Mesenchymal stem cell (in vitro differentiated cells and primary cell): ENCODE results near the gene NAPB.

Experiments used
- DNase-seq: peaks from one replicate; pipeline ENCODE4 v3.0.0-alpha.2; 2013
- H2AFZ ChIP-seq: one replicate; pipeline ENCODE4 v1.6.1; 2013; ENCODE audit warnings: low read depth, mild to moderate bottlenecking, control low read depth, inconsistent platforms, low read length, moderate library complexity
- H2AK5ac ChIP-seq: 2 replicates; pipeline ENCODE4 v1.6.1; 2013; ENCODE audit warnings: low read length, moderate library complexity, mild to moderate bottlenecking, inconsistent platforms; ENCODE audit not compliant: severe bottlenecking
- H2BK120ac ChIP-seq: one replicate; pipeline ENCODE4 v1.6.1; 2013; ENCODE audit warnings: low read depth, mild to moderate bottlenecking, inconsistent platforms, low read length, moderate library complexity
- H2BK12ac ChIP-seq, 2 experiments: one replicate each; pipeline ENCODE4 v1.6.1; 2013; ENCODE audit warnings: inconsistent platforms in 2 of 2, low read length in 2 of 2, mild to moderate bottlenecking in 2 of 2, moderate library complexity in 2 of 2, control low read depth in 1 of 2
- H2BK15ac ChIP-seq: one replicate; pipeline ENCODE4 v1.6.1; 2013; ENCODE audit warnings: mild to moderate bottlenecking, low read depth, inconsistent platforms; ENCODE audit not compliant: poor library complexity, severe bottlenecking
- H2BK5ac ChIP-seq: 2 replicates; pipeline ENCODE4 v1.6.1; 2013; ENCODE audit warnings: low read depth, mild to moderate bottlenecking, low read length, control low read depth, inconsistent platforms; ENCODE audit not compliant: poor library complexity, severe bottlenecking
- H3K14ac ChIP-seq, 2 experiments: one replicate each; pipeline ENCODE4 v1.6.1; 2013; ENCODE audit warnings: inconsistent platforms in 2 of 2, low read length in 2 of 2, control low read depth in 1 of 2, mild to moderate bottlenecking in 1 of 2, moderate library complexity in 1 of 2
- H3K18ac ChIP-seq, 2 experiments: one replicate each; pipeline ENCODE4 v1.6.1; 2013; ENCODE audit warnings: inconsistent platforms in 2 of 2, low read length in 2 of 2, control low read depth in 1 of 2, low read depth in 1 of 2, mild to moderate bottlenecking in 1 of 2
- H3K23ac ChIP-seq, 2 experiments: one replicate each; pipeline ENCODE4 v1.6.1; 2013; ENCODE audit warnings: inconsistent platforms in 2 of 2, low read length in 2 of 2, mild to moderate bottlenecking in 2 of 2, moderate library complexity in 2 of 2, control low read depth in 1 of 2
- H3K27ac ChIP-seq: 2 replicates; pipeline ENCODE4 v1.5.1; 2013; ENCODE audit warnings: mild to moderate bottlenecking, moderate library complexity, low read length, control low read depth, inconsistent platforms; ENCODE audit not compliant: poor library complexity, severe bottlenecking
- H3K27me3 ChIP-seq, 2 experiments: 2 replicates each; pipeline versions ENCODE4 v1.6.1 to v1.7.0; 2013; ENCODE audit warnings: low read length in 2 of 2, mild to moderate bottlenecking in 2 of 2, moderate library complexity in 2 of 2, control low read depth in 1 of 2, inconsistent platforms in 1 of 2; ENCODE audit not compliant: control insufficient read depth in 1 of 2, insufficient read depth in 1 of 2
- H3K36me3 ChIP-seq, 2 experiments: 2 replicates each; pipeline versions ENCODE4 v1.6.1 to v1.7.0; 2013; ENCODE audit warnings: low read length in 2 of 2, control low read depth in 1 of 2, inconsistent platforms in 1 of 2, low read depth in 1 of 2, mild to moderate bottlenecking in 1 of 2; ENCODE audit not compliant: insufficient read depth in 2 of 2, control insufficient read depth in 1 of 2
- H3K4ac ChIP-seq, 2 experiments: one replicate each; pipeline ENCODE4 v1.6.1; 2013; ENCODE audit warnings: inconsistent platforms in 2 of 2, low read length in 2 of 2, mild to moderate bottlenecking in 2 of 2, moderate library complexity in 2 of 2, control low read depth in 1 of 2, low read depth in 1 of 2
- H3K4me1 ChIP-seq: 2 replicates; pipeline ENCODE4 v1.6.1; 2013; ENCODE audit warnings: low read depth, low read length, control low read depth; ENCODE audit not compliant: control insufficient read depth, insufficient read depth
- H3K4me2 ChIP-seq: 2 replicates; pipeline ENCODE4 v1.6.1; 2013; ENCODE audit warnings: low read length, mild to moderate bottlenecking, inconsistent platforms; ENCODE audit not compliant: poor library complexity, severe bottlenecking
- H3K4me3 ChIP-seq, 2 experiments: 2 replicates each; pipeline versions ENCODE4 v1.5.1 to v1.7.0; 2013; ENCODE audit warnings: low read length in 2 of 2, mild to moderate bottlenecking in 2 of 2, control low read depth in 1 of 2, low read depth in 1 of 2; ENCODE audit not compliant: insufficient read depth in 1 of 2
- H3K79me1 ChIP-seq: replicated peaks from 2 replicates; pipeline ENCODE4 v1.6.1; 2013; ENCODE audit warnings: mild to moderate bottlenecking, control low read depth, low read length, inconsistent platforms; ENCODE audit not compliant: poor library complexity, severe bottlenecking
- H3K9ac ChIP-seq: 2 replicates; pipeline ENCODE4 v1.7.0; 2013; ENCODE audit warnings: mild to moderate bottlenecking, low read length, moderate library complexity
- H3K9me3 ChIP-seq: 2 replicates; pipeline ENCODE4 v1.7.0; 2013; ENCODE audit warnings: mild to moderate bottlenecking, low read length; ENCODE audit not compliant: control insufficient read depth
- H4K8ac ChIP-seq: one replicate; pipeline ENCODE4 v1.6.1; 2013; ENCODE audit warnings: inconsistent platforms, mild to moderate bottlenecking, low read length, moderate library complexity
- H4K91ac ChIP-seq: one replicate; pipeline ENCODE4 v1.6.1; 2013; ENCODE audit warnings: mild to moderate bottlenecking, low read length, inconsistent platforms
- WGBS: methylation state at CpG from one replicate; pipeline ENCODE4 v1.1.7; 2013; ENCODE audit warnings: mixed read lengths; 5-methylcytosine and 5-hydroxymethylcytosine counted together

Gene NAPB

DNA sequence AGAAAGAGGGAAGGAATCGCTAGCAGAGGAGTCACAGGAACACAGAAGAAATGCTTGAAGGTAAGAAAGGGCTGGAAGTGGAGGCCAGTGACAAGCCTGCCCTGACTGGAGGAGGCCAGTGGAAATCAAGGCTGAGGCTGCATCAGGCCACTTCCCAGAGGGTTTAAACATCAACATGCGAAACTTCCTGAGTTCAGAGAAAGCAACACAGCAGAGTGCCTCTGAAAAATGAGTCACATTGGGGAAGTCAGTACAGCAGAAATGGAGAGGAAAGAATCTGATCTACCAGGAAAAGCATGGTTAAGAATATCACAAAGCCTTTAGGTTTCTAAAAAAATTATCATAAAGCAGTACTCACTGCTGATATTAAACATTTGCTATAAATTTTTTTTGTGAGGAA lies 23.3 kb downstream of the NAPB start:
- Histone ChIP-seq H2BK5ac (no peak overlapping the region), H3K18ac (no peak overlapping the region)
- WGBS: 59% methylated on average over 2 of the region's 2 CpGs

DNA sequence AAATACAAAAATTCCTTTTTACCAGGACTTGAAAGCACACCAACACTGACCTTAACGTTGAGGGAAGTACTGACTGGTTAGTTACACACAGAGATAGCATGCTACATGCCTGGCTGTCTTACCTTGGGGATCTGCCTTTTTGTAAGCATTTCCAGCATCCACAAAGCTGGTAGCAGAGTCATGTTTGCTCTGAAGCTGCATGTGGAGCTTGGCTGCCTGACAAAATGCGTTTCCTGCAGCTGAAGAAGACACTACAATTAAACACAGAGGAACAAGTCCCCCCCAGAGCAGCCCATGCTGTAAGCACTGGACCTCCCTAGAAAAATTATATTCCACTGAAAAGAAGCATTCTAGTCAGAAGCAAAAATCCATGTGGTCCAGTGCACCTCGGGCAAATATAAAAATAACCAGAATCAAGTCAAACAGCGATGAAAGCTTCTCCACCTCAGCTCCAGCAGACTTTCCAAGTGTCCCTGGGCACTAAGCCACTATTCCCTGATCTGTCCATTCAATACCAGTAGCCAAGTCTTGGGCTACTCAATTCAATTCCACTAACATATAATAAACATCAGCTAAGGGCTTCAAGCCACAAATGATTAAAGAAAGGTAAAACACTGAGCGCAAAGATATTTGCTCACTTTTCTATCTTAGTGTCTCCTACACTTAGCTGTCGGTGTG lies 24.2 kb downstream of the NAPB start:
- no peaks in the 10 kb centered on the region for H3K27me3 ChIP-seq
- no peak overlapping the region for H3K18ac ChIP-seq
- no peak overlapping the region for H2AFZ ChIP-seq
- no peak overlapping the region for H4K91ac ChIP-seq
- H3K4ac ChIP-seq: no peak overlapping the region
- peak overlapping the region; percentile 12 for H3K9ac ChIP-seq
- no peak overlapping the region for H3K4me2 ChIP-seq
- H3K4me3 ChIP-seq: no peak overlapping the region
- no peak overlapping the region for H2AK5ac ChIP-seq
- no peak overlapping the region for H3K14ac ChIP-seq
- H3K4me1 ChIP-seq: peaks cover 5% of the 10 kb centered on the region
- H2BK5ac ChIP-seq: no peak overlapping the region
- DNase-seq: no peak
- peaks cover 29 to 60% of the 10 kb centered on the region in 2 experiments for H3K36me3 ChIP-seq
- H3K9me3 ChIP-seq: no peaks in the 10 kb centered on the region
- WGBS: 85% methylated on average over 5 of the region's 6 CpGs
- H2BK120ac ChIP-seq: no peak overlapping the region
- no peak overlapping the region for H2BK12ac ChIP-seq
- H4K8ac ChIP-seq: no peak overlapping the region
- H3K79me1 ChIP-seq: peaks cover 45% of the 10 kb centered on the region
- H2BK15ac ChIP-seq: no peak overlapping the region
- no peak overlapping the region for H3K23ac ChIP-seq
- no peak overlapping the region for H3K27ac ChIP-seq

More for the DNA sequence above, 23.3 kb downstream of the NAPB start:
- H3K36me3 ChIP-seq: peaks cover 22 to 59% of the 10 kb centered on the region in 2 experiments
- H3K27me3 ChIP-seq: no peaks in the 10 kb centered on the region
- no peak overlapping the region for H3K4me2 ChIP-seq
- H4K91ac ChIP-seq: no peak overlapping the region
- H3K9me3 ChIP-seq: no peaks in the 10 kb centered on the region
- no peak overlapping the region for H3K4ac ChIP-seq
- DNase-seq: peak; percentile 76
- H2BK15ac ChIP-seq: no peak overlapping the region
- peaks cover 5% of the 10 kb centered on the region for H3K4me1 ChIP-seq
- no peak overlapping the region for H3K4me3 ChIP-seq
- no peak overlapping the region for H3K14ac ChIP-seq
- no peak overlapping the region for H2AFZ ChIP-seq
- H3K9ac ChIP-seq: peak overlapping the region; percentile 75
- H2AK5ac ChIP-seq: no peak overlapping the region
- no peak overlapping the region for H2BK12ac ChIP-seq
- no peak overlapping the region for H3K23ac ChIP-seq
- no peak overlapping the region for H2BK120ac ChIP-seq
- H3K27ac ChIP-seq: peak overlapping the region; percentile 70
- peaks cover 43% of the 10 kb centered on the region for H3K79me1 ChIP-seq
- peak overlapping the region; percentile 57 for H4K8ac ChIP-seq

DNA sequence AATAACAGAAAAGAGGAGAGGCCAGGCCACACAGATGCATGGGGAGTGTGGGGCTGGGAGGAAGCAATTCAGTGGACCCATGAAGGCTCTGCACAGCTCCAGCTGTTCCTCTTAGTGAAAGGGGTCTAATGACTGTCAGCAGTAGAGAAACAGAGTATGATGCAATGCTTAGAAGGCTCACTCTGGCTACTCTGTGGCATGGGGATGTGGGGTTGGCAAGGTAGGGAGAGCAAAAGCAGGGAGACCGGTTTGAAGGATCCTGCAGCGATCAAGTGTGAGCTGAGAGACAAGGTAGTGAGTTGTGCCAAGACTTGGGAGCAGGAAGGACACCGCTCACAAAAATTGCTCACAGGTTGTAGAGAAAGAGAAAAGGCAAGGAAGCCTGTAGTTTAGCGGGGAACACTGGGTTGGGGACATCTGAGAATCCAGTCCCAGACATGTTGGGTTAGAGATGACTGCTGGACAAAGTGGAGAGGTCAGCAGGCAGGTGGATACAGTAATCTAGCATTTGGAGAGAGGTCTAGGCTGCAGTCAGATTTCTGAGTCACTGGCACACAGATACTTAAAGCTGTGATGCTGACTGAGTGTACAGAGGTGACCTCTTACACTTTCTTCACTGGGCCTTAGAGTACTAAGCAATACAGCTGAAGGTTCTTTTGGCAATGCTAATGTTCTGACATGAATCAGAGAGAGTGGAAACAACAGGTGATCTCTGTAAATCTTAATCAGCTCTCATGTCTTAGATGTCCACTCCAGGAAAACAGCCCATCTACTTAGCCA lies 27.1 kb downstream of the NAPB start:
- peaks cover 5% of the 10 kb centered on the region for H3K4me1 ChIP-seq
- no peak overlapping the region for H3K27ac ChIP-seq
- H3K18ac ChIP-seq: no peak overlapping the region
- no peak overlapping the region for H4K91ac ChIP-seq
- H3K14ac ChIP-seq: no peak overlapping the region
- peaks cover 40% of the 10 kb centered on the region for H3K79me1 ChIP-seq
- H2BK12ac ChIP-seq: no peak overlapping the region
- no peak overlapping the region for H3K9ac ChIP-seq
- no peak overlapping the region for H3K23ac ChIP-seq
- WGBS: 99% methylated on average over 4 of the region's 4 CpGs
- no peak overlapping the region for H2BK15ac ChIP-seq
- H2AFZ ChIP-seq: no peak overlapping the region
- H2BK5ac ChIP-seq: no peak overlapping the region
- H3K9me3 ChIP-seq: no peaks in the 10 kb centered on the region
- H2AK5ac ChIP-seq: no peak overlapping the region
- H2BK120ac ChIP-seq: no peak overlapping the region
- no peak overlapping the region for H3K4me2 ChIP-seq
- no peaks in the 10 kb centered on the region for H3K27me3 ChIP-seq
- H3K36me3 ChIP-seq: peaks cover 30 to 69% of the 10 kb centered on the region in 2 experiments
- no peak overlapping the region for H4K8ac ChIP-seq
- no peak overlapping the region for H3K4ac ChIP-seq
- H3K4me3 ChIP-seq: no peak overlapping the region
- no peak for DNase-seq

DNA sequence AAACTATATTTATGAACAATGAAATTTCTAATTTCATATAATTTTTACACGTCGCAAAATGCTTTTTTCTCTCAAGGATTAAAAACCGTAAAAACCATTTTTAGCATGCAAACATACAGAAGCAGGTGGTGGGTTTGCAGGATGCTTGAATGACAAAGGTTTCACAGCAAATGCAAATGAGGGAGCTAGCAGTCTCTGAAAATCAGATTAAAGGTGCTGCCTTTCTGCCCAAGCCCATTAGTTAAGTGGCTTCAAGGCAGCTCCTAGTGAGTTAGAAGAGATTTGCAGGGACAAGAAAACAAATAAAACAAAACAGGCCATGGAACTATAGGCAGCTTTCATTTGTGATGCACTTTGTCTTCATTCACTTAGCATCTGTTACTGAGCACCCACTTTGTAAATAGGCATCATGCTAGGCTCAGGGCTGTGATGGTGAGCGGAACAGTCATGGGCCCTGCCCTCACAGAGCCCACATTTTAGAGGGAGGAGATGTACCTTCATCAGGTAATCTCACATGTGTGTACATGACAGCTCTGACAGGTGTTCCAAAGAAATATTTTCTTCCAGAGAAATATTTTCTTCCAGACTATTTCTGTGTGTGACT lies 29.5 kb downstream of the NAPB start:
- Histone ChIP-seq H3K4me3 (no peak overlapping the region), H3K18ac (no peak overlapping the region), H3K23ac (peak overlapping the region in 1 of 2 experiments; percentile 51), H2AK5ac (no peak overlapping the region), H3K4me1 (no peaks in the 10 kb centered on the region), H2BK12ac (no peak overlapping the region), H3K79me1 (peaks cover 36% of the 10 kb centered on the region), H3K9ac (no peak overlapping the region), H3K4me2 (no peak overlapping the region), H3K4ac (no peak overlapping the region), H3K9me3 (peaks cover 4% of the 10 kb centered on the region), H4K8ac (no peak overlapping the region), H3K36me3 (peaks cover 30 to 93% of the 10 kb centered on the region in 2 experiments), H2AFZ (no peak overlapping the region), H3K27ac (no peak overlapping the region), H3K14ac (no peak overlapping the region), H3K27me3 (no peaks in the 10 kb centered on the region), H4K91ac (no peak overlapping the region), H2BK5ac (no peak overlapping the region), H2BK120ac (no peak overlapping the region), H2BK15ac (no peak overlapping the region)
- WGBS: 100% methylated on average over 1 of the region's 4 CpGs
- DNase-seq: no peak
